OCI-LY3 (cell line): ENCODE results near the gene CC2D1A.

ENCODE experiments used
- H2AFZ ChIP-seq: fragments of 200-600, 300-600 bp; shearing (Covaris generic); 2 replicates; pipeline ENCODE4 v1.6.0; 2014; ENCODE audit warnings: antibody characterized with exemption, low read depth, low read length
- H3K27ac ChIP-seq: fragments of 200-600, 300-600 bp; sonication (generic); 2 replicates; pipeline ENCODE4 v1.5.1; 2014; ENCODE audit warnings: mild to moderate bottlenecking, low read length, moderate library complexity, mixed read lengths
- H3K27me3 ChIP-seq: fragments of 200-600, 300-600 bp; sonication (generic); 2 replicates; pipeline ENCODE4 v1.6.1; 2014; ENCODE audit warnings: low read depth, low read length, mixed read lengths
- H3K36me3 ChIP-seq: fragments of 200-600, 300-600 bp; sonication (generic); replicated peaks from 2 replicates; pipeline ENCODE3; 2014; ENCODE audit warnings: low read depth, low read length, mixed read lengths
- H3K4me1 ChIP-seq: fragments of 300-600, 200-600 bp; sonication (generic); 2 replicates; pipeline ENCODE4 v1.6.1; 2014; ENCODE audit warnings: low read length, mixed read lengths
- H3K4me2 ChIP-seq: fragments of 200-600, 300-600 bp; sonication (generic); 2 replicates; pipeline ENCODE4 v1.6.1; 2014; ENCODE audit warnings: low read length, mixed read lengths
- H3K4me3 ChIP-seq: fragments of 300-600, 200-600 bp; sonication (generic); 2 replicates; pipeline ENCODE4 v1.5.1; 2014; ENCODE audit warnings: antibody characterized with exemption, mild to moderate bottlenecking, low read length, moderate library complexity
- H3K79me2 ChIP-seq: fragments of 300-600, 200-600 bp; shearing (Covaris generic); 2 replicates; pipeline ENCODE4 v1.6.1; 2014; ENCODE audit warnings: mild to moderate bottlenecking, low read length, mixed read lengths
- H3K9ac ChIP-seq: fragments of 300-600, 200-600 bp; shearing (Covaris generic); 2 replicates; pipeline ENCODE4 v1.6.0; 2014; ENCODE audit warnings: mild to moderate bottlenecking, low read length, moderate library complexity
- H3K9me3 ChIP-seq: fragments of 200-600, 300-600 bp; shearing (Covaris generic); 2 replicates; pipeline ENCODE4 v1.6.1; 2014; ENCODE audit warnings: low read length, mixed read lengths; ENCODE audit not compliant: insufficient read depth
- H4K20me1 ChIP-seq: fragments of 200-600, 300-600 bp; sonication (generic); 2 replicates; pipeline ENCODE4 v1.6.1; 2016; ENCODE audit warnings: low read length, mixed read lengths; ENCODE audit not compliant: insufficient read depth
- CTCF ChIP-seq: fragments of 200-600, 300-600 bp; sonication (generic); IDR thresholded peaks from 2 replicates; pipeline ENCODE4 v1.5.1; 2014; ENCODE audit warnings: antibody characterized with exemption, low read length, low read depth
- EZH2phosphoT487 ChIP-seq: fragments of 200-600 bp; shearing (Covaris generic); IDR thresholded peaks from 2 replicates; pipeline ENCODE4 v1.6.1; 2018; ENCODE audit warnings: antibody characterized with exemption, mixed run types, low read depth

CC2D1A gene

GRCh38 chr19:13868663-13869062, 37.3 kb upstream of the CC2D1A start:
- H3K79me2 ChIP-seq, result no peaks in the 10 kb centered on the region
- peaks cover 25% of the 10 kb centered on the region for H3K27me3 ChIP-seq
- no peaks in the 10 kb centered on the region for H4K20me1 ChIP-seq
- TF ChIP-seq EZH2phosphoT487, result no peak
- no peak for TF ChIP-seq CTCF
- H2AFZ ChIP-seq, result no peak overlapping the region
- H3K27ac ChIP-seq, result no peak overlapping the region
- peaks cover 4% of the 10 kb centered on the region; the same call in 1 of the 2 replicates for H3K4me1 ChIP-seq
- H3K9me3 ChIP-seq, result no peaks in the 10 kb centered on the region
- H3K36me3 ChIP-seq, result no peaks in the 10 kb centered on the region
- no peak overlapping the region for H3K4me2 ChIP-seq
- no peak overlapping the region for H3K4me3 ChIP-seq
- no peak overlapping the region for H3K9ac ChIP-seq

GRCh38 chr19:13869281-13869680, 36.7 kb upstream of the CC2D1A start:
- TF ChIP-seq CTCF (no peak), EZH2phosphoT487 (no peak)
- Histone ChIP-seq H3K9ac (no peak overlapping the region), H3K4me2 (no peak overlapping the region)

GRCh38 chr19:13870873-13871272, 35.1 kb upstream of the CC2D1A start:
- H3K4me3 ChIP-seq, result no peak overlapping the region
- peaks cover 11% of the 10 kb centered on the region for H3K27me3 ChIP-seq
- H3K4me1 ChIP-seq, result peaks cover 4% of the 10 kb centered on the region; the same call in 1 of the 2 replicates
- H3K4me2 ChIP-seq, result no peak overlapping the region
- H3K9ac ChIP-seq, result no peak overlapping the region
- no peaks in the 10 kb centered on the region for H3K79me2 ChIP-seq
- no peak overlapping the region for H3K27ac ChIP-seq
- TF ChIP-seq CTCF (no peak), EZH2phosphoT487 (no peak)
- no peaks in the 10 kb centered on the region for H4K20me1 ChIP-seq
- no peaks in the 10 kb centered on the region for H3K36me3 ChIP-seq
- H2AFZ ChIP-seq, result no peak overlapping the region
- no peaks in the 10 kb centered on the region for H3K9me3 ChIP-seq

More at GRCh38 chr19:13869281-13869680, 36.7 kb upstream of the CC2D1A start:
- Histone ChIP-seq H3K27me3 (peaks cover 19% of the 10 kb centered on the region), H3K27ac (no peak overlapping the region), H3K9me3 (no peaks in the 10 kb centered on the region), H4K20me1 (no peaks in the 10 kb centered on the region), H3K4me1 (peaks cover 4% of the 10 kb centered on the region; the same call in 1 of the 2 replicates), H3K36me3 (no peaks in the 10 kb centered on the region), H3K79me2 (no peaks in the 10 kb centered on the region), H3K4me3 (no peak overlapping the region), H2AFZ (no peak overlapping the region)

- Histone ChIP-seq H3K27me3 (peaks cover 10% of the 10 kb centered on the region; the same call in 1 of the 2 replicates), H3K36me3 (no peaks in the 10 kb centered on the region), H4K20me1 (no peaks in the 10 kb centered on the region), H2AFZ (peak overlapping the region; percentile 79), H3K79me2 (no peaks in the 10 kb centered on the region), H3K9ac (peak overlapping the region; percentile 61), H3K9me3 (no peaks in the 10 kb centered on the region), H3K27ac (no peak overlapping the region), H3K4me3 (peak overlapping the region; percentile 80), H3K4me2 (peak overlapping the region; percentile 69), H3K4me1 (peaks cover 4% of the 10 kb centered on the region; the same call in 1 of the 2 replicates)
- no peak for TF ChIP-seq CTCF
- no peak for TF ChIP-seq EZH2phosphoT487
Measured at GRCh38 chr19:13872339-13872694, 33.7 kb upstream of the CC2D1A start.
